A549 (cell line): ENCODE measurements around the gene SIDT2.

Experiments used
- CTCF ChIP-seq: fragments of >200 bp; sonication (Bioruptor Twin); formaldehyde crosslinking; IDR thresholded peaks from 3 replicates; pipeline ENCODE4 v1.5.1; 2016
- E2F6 ChIP-seq: IDR thresholded peaks from 2 replicates; pipeline ENCODE4 v1.6.1; 2012; ENCODE audit warnings: low read depth, borderline replicate concordance
- EHMT2 ChIP-seq: fragments of 200-600 bp; sonication (generic); IDR thresholded peaks from 2 replicates; pipeline ENCODE4 v1.6.1; 2016; ENCODE audit warnings: antibody characterized with exemption, low read depth, mild to moderate bottlenecking, moderate library complexity
- EP300 ChIP-seq, 2 experiments: fragments of >200 bp; sonication (Bioruptor Twin); formaldehyde crosslinking; IDR thresholded peaks; 2 replicates in 1 of 2; 3 replicates in 1 of 2; pipeline ENCODE4 v1.6.1; 2016 to 2017
- KDM1A ChIP-seq: fragments of 200-600 bp; sonication (generic); IDR thresholded peaks from 2 replicates; pipeline ENCODE4 v1.6.1; 2016; ENCODE audit warnings: low read depth, mild to moderate bottlenecking
- KDM5A ChIP-seq: fragments of 200-600 bp; sonication (generic); IDR thresholded peaks from 2 replicates; pipeline ENCODE4 v1.6.1; 2016; ENCODE audit warnings: antibody characterized with exemption, mild to moderate bottlenecking
- MAX ChIP-seq: IDR thresholded peaks from 2 replicates; pipeline ENCODE4 v1.6.1; 2012
- MAZ ChIP-seq: fragments of 150-350 bp; IDR thresholded peaks from 2 replicates; pipeline ENCODE4 v1.6.1; 2014; ENCODE audit warnings: antibody characterized with exemption, low read depth, low read length, borderline replicate concordance
- USF2 ChIP-seq: fragments of 450-650 bp; IDR thresholded peaks from 2 replicates; pipeline ENCODE4 v1.6.1; 2014; ENCODE audit warnings: antibody characterized with exemption

GRCh38 chr11:117212697-117213355, 34.3 kb downstream of the SIDT2 start:
- TF ChIP-seq KDM1A, result no peak
- no peak for TF ChIP-seq MAZ
- TF ChIP-seq CTCF, result no peak
- TF ChIP-seq KDM5A, result no peak
- TF ChIP-seq EP300 (IDR thresholded peaks at IDR 0.05), result no peak
- no peak for TF ChIP-seq EHMT2
- no peak for TF ChIP-seq USF2
- TF ChIP-seq MAX, result no peak
- TF ChIP-seq E2F6, result no peak
